Activated T-helper 9 cell treated with anti-CD3 and anti-CD28 coated beads, Interleukin-2, amount 50 U/mL, for 16 hours (primary cell): ENCODE results near the gene ADARB1.

ENCODE experiments used
- DNase-seq: peaks from one replicate; pipeline ENCODE4 v3.0.0-alpha.2; 2020; ENCODE audit warnings: low read depth

Gene ADARB1

DNA sequence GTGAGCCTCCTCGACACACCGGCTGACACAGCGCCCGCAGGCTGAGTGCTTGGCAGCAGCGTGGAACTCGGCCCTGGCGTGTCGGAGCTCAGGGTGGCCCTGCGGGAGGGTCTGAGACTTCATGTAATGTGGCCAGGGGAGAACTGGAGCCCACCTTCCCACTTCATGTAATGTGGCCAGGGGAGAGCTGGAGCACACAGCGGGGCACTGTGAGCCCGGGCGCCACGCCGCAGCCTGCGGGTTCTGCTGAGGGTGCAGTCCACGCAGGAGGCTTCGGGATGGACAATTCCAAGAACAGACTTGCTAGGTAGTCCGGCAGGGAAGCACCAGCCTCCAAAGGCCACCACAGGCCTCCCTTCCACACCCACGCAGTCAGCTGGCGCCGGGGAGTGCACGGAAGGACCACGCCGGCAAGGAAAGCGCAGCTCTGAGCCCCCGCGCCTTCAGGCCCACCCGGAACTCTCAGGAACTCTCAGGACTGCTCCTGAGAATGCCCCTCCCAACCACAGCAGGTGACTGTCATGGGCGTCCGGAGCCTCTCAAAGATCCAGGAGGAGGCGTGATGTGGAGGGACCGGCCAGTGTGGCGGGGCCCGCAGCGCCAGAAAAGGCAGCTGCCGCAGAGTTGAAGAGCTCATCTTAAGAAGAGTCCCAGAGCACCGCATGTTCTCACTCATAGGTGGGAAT is 19.3 kb upstream of the ADARB1 start:
- no peak for DNase-seq

DNA sequence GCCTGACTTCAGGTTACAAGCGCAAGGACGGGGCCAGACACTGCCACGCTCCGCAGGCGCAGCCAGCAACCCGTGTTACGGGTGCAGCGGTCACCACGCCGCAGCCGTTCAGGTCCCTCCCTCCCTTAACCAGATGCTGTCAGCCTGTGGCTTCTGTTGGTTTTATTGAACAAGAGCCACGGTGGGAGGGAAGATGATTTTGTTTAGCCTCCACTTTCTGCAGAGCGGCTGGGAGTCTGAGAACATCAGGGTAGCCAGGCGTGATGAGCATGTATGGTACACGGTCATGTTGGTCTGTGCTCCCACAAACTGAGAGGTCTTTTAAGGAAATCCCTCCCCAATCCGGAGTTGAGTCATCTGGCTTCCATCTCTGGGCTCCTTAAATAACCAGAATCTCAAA is 18.5 kb upstream of the ADARB1 start:
- DNase-seq = no peak

DNA sequence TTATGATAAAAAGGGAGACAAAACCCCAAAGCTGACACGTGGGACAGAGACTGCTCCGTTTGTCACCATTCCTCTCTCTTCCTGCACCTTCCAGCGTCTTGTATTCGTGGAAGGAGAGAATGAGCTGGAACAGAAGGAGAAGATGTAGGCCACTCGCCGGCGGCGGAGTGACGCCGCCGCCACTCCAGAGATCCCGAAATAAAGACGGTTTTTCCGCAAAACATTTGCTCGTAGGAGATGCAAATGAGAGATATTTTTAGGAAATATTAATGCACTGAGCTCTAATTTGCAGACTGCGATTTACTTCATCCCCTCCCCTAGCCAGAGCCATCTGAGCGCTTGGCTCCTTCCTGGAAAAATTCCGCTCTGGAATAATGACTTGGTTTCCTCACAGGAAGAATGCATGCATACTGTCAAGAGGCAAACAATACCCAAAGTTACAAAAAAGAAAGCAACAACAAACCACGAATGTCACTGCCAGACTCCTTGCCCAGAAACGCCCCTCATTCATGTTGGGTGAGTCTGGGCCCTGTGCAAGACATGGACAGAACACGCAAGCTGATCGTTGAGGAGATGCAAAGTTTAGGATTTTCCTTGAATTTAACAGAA is 18.0 kb upstream of the ADARB1 start:
- no peak for DNase-seq

DNA sequence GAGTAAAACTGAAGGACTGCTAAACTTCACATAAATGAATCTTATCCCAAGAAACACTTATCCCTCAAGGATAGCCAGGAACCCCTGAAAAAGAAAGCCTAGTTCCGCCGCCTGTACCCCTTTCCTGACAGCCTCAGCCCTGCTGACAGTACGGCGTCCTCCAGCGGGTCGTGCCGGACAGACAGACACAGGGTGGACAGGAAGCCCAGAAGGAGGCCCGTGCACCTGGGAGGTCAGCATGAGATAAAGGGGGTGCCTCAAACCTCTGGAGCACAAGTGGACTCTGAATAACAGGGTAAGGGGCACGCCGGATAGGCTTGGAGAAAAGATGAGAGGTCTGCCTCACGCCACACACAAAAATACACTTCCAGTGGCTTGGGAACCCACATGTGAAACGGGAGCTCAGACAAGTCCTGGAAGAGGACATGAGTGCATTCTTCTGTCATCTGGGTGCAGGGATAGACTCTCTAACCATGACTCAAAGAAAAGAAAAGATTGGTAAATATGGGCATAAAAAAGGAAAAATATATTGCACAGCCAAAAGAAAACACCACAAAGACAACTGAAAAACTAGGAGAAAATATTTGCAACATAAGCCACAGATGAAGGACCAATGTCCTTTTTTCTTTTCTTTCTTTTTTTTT is 17.3 kb upstream of the ADARB1 start:
- DNase-seq = no peak

DNA sequence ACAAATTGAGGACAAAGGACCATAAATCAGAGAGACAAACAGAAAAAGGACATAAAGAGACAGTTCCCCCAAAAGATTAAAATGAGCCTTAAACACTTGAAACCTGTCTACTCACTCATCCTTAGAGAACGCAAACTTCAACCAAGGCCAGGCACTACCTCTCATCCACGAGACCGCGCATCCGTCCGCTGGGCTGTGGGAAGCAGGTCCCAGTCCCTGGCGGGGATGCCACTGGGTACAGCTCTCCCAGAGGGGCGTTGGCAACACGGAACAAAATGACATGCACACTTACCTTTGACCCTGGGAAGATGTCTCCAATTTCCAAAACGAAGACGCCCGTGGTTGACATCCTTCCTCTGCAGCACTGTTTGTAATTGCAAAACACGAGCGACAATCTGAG is 16.5 kb upstream of the ADARB1 start:
- no peak for DNase-seq

DNA sequence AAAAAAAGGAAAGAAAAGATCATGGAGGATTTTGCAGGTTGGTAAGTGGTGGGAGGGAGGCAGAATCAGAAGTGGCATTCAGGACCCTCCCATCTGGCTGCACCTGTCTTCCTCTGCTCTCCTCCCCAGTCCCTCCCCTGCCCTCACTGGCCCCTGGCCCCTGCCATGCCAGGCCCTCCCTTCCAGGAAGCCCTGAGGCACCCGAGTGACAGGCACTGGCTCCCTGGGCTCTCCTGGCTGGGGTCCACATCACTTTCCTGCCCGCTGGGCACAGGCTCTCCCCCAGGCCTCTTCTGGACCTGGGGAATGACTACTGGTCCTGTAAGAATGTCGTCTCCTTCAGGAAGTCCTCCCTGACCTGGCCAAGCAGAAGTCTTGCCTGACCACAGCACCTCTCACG is 15.3 kb upstream of the ADARB1 start:
- DNase-seq = no peak

DNA sequence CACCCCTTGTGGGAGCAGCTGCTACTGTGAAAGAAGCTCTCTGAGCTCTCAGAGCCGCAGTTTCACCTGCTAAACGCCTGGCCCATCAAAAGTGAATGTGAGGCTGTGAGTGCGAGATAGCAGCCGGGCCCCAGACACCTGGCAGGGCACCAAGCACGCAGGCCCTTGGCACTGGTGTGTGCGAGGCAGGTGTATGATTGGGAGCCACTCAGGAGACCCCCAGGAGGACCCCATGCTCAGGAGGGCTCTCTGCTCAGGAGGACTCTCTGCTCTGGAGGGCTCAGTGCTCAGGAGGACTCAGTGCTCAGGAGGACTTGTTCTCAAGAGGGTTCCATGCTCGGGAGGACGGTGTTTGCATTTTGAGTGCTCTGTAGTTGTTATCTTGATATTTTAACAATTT is 14.3 kb upstream of the ADARB1 start:
- DNase-seq = no peak

DNA sequence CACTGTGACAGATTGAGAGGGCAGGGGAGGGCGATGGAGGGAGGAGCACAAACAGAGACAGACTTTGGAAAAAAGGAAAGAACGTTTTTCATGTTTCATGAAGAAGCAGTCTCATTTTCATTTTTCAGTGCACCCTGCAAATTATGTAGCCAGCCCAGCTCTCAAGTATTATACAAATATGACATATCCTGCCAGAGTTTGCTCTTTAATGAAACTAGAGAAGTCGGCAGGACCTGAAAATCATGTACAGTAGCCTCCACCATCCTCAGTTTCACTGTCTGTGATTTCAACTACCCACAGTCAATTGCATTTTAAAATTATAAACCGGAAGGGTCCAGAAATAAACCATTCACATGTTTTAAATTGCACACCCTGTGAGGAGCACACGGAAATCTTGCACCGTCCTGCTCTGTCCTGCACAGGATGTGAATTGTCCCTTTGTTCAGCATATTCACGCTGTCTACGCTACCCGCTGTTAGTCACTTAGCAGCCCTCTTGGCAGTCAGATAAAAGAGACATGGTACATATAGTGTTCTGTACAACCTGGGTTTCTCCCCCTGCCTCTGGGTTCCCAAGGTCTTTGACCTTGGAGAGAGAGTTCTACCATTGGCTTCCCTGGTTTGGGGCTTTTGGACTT is 13.6 kb upstream of the ADARB1 start:
- no peak for DNase-seq

DNA sequence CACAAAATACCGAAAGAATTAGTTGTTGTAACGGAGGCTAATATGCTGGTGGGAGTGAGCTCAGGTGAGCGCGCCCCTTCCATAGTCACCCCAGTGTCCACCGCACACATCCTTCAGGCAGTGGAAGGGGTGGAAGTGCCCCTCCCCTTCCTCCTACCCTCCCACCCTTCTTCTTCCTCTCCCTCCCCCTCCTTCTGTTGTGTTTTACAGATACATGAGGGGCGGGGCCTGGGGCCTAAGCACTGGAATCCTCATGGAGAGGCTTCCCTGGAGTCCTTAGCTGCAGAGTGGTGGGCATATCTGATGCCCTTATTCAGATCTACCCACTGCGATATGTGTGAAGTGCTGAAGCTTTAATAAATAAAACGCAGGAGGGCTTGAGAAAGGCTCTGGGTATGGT is 10.3 kb upstream of the ADARB1 start:
- no peak for DNase-seq

DNA sequence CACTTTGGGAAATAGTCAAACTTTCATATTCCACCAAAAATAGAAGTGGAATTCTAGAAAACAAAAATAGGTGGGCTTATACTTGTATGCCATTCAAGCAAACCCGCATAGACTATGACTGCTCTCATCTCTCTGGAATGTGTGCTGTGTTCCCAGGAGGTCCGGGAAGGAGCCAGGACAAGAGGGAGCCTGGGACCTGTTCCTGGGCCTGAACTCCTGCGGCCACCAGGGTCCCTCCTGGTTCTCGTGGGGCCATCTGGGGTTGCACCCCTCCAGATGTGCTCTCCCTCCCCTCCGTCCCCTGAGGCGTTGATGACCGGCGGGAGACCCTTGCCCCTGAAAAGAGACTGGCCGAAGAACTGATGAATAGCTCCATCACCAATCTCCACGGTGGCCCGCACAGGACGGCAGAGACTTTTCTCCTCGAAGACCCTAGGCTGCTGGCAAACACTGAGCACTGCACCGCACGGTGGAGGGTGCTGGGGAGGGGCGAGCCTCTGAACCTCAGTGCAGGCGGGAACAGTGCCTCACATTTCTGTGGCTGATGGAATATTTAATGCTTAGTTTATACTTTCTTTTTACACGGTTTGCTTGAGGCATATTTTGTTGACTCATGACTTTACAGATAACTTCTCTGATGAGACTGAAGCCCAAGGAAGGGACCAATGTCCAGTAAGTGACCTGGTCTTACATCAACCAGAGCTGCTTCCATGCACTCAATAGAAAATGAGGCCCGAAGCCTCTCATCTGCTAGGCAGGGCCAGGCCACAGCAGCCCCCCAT is 9.6 kb upstream of the ADARB1 start:
- no peak for DNase-seq

DNA sequence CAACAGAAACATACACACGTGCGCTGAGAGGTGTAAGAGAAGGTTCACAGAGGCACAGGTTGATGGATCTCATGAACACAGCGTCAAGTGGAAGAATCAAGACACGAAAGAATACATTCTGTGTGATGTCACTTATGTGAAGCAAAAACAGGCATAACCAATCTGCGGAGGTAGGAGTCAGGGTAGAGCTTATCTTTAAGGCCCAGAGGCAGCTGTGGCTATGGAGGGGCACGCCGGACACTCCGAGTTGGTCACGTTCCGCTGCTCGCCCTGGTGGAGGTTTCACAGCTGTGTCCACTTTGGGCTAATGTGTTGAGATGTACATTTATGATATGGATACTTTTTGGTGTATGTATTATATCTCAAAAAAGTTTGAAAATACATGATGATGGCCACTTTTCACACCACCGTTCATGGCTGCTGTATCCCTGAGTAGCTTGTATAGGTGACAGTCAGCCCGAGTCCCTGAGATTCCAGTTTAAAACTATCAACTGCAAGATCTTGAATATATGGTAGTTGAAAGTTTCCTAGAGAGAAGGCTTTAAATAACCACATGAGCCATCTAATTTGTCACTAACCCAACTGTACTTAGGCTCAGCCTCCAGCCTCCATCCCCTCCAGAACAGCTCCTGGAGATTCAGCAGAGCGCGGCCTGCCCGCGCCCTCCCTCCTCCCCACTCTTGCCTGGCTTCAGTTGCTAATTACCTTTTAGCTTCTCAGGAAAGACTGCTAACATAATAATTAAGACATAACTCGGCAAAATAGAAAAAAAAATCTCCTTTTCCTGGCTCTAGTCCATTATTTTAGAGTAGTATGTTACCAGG is 6.7 kb upstream of the ADARB1 start:
- DNase-seq = no peak

DNA sequence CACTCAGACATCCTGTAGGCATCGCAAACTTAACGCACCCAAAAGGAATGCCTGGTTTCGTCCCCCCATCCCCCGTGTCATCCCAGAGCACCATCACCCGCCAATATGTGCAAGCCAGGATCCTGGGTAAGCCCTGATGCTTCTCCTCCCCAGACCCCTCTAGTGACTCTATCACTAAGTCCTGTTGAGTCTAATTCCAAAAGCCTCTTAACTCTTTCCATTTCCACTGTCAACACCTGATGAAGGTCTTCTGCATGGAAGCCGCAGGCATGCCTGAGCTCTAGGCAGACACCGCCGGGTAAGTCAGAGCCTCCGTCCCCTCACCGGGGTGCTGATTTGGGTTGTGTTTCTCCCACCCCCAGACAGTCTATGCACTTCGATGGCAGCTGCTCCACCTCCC is 5.3 kb upstream of the ADARB1 start:
- DNase-seq = no peak

DNA sequence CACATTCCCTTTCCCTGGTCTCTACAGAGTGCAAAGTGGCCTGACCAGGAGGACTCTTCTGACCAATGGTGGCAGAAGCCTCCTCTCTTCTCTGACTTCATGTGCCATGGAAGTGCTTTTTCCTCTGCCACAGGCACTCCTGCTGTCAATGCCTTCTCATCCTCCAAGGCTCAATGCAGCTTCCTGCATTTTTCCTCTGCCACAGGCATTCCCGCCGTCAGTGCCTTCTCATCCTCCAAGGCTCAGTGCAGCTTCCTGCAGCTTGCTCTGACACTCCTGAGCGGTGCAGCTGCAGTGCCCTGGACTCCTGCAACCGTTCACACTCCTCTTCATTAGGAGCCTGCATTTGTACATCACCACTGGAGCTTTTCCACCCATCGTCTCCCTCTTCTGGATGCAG is 4.7 kb upstream of the ADARB1 start:
- no peak for DNase-seq

DNA sequence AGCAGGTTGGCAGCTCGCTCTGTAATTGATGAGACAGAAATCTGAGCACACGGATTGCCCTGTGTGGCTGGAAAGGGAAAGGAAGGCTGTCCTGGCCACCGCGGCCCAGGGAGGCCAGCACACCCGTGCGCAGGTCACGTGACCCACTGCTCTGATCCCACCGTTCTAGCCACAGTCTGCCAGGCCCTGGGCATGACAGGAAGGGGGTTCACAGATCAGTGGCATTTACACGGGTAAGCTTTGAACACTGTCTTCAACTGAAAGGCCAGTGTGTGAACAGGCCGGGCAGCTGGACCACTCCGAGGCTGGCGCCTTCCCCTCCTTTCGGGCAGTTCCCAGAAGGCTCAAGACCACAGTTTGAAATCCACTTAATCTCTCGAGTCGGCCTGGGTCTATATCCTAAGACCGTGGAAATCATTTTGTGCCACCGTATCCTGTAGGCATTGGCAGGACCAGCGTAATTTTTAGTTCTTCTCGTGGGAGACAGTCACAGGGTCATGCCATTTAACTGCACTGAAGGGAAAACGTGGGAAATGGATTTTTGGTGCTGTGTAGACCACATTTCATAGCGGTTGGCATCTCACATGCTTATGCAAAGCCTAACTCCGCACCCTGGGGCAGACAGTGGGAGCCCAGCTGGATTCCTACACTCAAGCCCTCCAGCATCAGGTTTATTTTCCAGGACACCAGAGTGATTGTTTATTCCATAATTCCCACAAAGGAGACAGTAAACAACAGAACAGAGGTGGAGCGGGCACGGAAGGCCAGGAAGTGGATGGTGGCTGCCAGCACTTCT is 3.1 kb upstream of the ADARB1 start:
- DNase-seq = no peak

DNA sequence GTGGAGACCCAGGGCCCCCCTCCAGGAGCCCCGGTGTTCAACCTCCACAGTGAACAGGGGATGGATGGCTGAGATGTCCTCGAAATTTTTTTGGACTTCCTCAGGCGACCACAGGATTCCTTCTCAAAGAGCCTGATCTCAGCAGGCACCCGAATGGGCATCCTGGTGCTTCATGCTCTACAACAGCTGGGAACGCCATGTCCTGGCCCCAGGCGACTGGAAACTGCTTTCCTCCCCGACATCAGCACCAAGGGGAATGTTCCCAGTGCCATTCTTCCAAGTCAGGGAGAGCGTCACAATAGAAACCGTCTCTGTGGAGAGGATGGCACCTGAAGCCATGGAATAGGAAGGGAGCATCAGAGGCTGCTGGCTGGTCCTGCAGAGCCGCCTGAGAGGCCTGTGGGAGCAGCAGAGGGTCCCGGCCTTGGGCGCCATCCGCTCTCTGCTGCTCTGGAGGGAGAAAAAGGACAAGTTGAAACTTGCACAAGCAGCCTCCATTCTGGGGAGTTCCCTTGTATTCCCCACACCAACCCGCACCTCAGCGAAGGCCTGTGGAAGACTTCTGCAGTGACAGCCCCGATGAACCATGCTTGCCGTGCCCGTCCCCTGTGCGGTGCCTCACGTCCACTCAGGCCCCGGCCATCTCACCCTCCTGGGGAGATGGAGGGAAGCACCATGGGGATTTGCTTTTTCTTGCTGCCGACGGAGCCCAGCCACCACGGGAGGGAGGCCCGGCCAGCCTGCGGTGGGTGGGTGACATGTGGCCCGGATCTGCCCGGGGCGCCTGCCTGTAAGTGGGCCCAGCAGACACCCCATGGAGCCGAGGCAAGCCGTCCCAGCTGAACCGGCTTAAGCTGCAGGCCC is 2.3 kb upstream of the ADARB1 start:
- DNase-seq = no peak

DNA sequence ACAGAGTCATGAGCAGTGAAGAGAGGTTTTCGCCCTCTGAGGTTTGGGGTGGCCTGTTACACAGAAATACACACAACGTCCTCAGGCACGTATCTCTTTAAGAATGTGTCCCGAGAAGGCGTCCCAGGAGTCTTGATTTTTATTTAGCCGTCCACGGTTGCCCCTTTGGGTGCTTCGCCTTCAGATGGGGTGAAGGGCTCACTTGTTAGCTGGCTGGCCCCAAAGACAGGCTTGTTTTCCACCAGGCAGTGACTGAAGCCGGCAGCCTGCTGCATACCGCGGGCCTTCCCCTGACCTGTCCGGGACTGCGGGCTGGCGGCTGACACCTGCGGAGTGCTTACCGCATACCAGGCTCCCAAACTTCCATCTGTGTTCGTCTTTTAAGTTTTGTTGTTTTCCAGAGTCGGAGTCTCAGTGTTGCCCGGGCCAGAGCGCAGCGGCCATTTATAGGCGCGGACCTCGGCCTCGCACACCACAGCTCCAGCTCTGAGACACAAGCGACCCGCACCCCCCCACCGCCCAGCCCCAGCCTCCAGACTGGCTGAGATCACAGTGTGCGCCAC is 1.6 kb upstream of the ADARB1 start:
- DNase-seq = no peak

DNA sequence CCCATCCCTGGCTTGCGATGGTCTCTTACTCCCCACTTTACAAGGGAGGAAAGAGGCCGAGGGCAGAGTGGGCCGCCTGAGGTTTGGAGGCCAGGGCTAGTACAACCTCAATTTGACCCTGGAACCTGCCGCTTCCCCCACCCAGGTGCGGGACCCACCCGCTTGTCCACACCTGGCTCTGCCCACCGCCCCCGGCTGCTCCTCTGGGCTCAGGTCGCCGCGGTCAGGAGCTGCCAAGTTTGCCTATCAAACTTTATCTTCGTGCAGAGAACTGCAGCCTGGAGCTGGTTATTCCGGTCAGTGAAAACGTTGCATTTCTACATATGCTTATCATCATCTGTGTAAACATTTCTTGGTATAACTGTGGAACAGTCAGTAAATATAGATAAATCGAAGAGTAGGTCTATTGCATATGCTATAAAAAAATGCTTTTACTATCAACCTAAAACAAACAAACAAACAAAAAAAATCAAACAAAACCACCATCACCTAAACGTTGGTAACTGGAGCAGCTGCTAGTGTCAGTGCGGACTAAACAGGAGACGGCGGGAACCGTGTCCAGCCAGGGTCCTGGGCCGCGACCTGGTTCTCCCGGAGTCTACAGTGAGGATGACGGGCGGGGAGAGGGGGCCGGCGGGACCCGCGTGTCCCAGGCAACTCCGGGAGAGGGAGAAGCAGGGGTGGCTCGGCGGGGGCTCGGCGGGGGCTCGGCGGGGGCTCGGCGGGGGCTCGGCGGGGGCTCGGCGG is 906 bp upstream of the ADARB1 start:
- DNase-seq = no peak

DNA sequence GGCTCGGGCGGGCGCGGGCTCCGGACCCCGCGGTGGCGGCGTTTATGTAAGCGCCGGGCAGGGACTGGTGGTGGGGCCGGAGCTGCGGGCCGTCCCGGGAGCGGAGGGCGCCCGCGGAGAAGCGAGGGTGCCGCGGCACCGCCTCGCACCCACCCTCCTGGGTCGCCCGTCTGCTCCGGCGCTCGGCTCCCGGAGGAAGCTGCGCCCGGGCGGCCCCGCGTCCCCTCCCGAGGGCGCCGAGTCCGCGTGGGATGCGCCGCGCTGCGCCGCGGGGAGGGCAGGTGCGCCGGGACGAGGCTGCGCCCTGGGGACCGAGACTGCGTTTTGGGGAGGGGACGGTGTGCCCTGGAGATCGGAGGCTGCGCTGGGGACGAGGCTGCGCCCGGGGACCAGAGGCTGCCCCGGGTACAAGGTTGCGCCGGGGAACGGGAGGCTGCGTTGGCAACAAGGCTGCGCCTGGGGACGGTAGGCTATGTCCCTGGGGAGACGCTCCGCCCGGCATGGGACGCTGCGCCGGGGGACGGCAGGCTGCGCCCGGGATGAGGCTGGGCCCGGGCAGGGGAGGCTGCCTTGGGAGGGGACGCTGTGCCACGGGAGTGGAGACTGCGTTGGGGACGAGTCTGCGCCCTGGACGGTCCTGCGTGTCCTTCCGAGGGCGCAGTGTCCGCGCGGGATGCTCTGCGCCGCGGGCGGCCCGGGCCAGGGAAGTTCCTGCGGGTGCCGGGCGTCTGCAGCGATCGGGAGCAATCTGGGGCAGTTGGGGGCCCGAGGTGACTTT is 627 bp downstream of the ADARB1 start:
- peak; percentile 21 for DNase-seq
